ENCODE data around the gene LAYN. TPM values are rescaled to one million over a fixed set of nuclear protein-coding genes. Genes with fewer than 3 reads are reported as not detected.

Gene LAYN
- total and polyA plus RNA-seq, 2 donors (not counting 3 experiments of a cell fraction or from before 2014, with no cell fraction given) = 0.92 to 2.2 TPM

- no peak for FAIRE-seq
- TF ChIP-seq FOS (IDR thresholded peaks at IDR 0.05; ENCODE audit: borderline replicate concordance, insufficient read depth, low read length) = no peak
- no peak for TF ChIP-seq POLR2A (IDR thresholded peaks at IDR 0.05; ENCODE audit: low read depth, low read length)
- no peak for TF ChIP-seq MYC (IDR thresholded peaks at IDR 0.05; ENCODE audit: low read depth, low read length)
- no peak for TF ChIP-seq CTCF (IDR thresholded peaks at IDR 0.05; ENCODE audit: extremely low read depth in 1 of 2, insufficient read depth in 1 of 2, low read depth in 1 of 2, low read length in 2 of 2)
- TF ChIP-seq MAX (IDR thresholded peaks at IDR 0.05; ENCODE audit: insufficient read depth, insufficient read length) = no peak
- no peak for TF ChIP-seq GATA2 (IDR thresholded peaks at IDR 0.05; ENCODE audit: insufficient read depth, insufficient read length, low read depth, low read length)
- no peak for TF ChIP-seq POLR2AphosphoS5 (IDR thresholded peaks at IDR 0.05; ENCODE audit: insufficient read depth, low read depth, low read length)
- no peak for TF ChIP-seq JUN (IDR thresholded peaks at IDR 0.05; ENCODE audit: borderline replicate concordance, insufficient read depth, insufficient read length, low read depth)
- no peak for TF ChIP-seq EZH2 (IDR thresholded peaks at IDR 0.05; ENCODE audit: borderline replicate concordance, low read depth, low read length, severe bottlenecking)
- intact Hi-C loops (cut with micrococcal nuclease) = no loop called here
- Histone ChIP-seq H3K9me1 (replicated peaks; ENCODE audit: control insufficient read depth, extremely low read depth, insufficient read depth, low read length) (no peaks in the 10 kb centered on the region), H3K36me3 (ENCODE audit: control insufficient read depth in 2 of 2, extremely low read depth in 1 of 2, insufficient read depth in 2 of 2, low read length in 2 of 2) (no peaks in the 10 kb centered on the region), H3K4me3 (replicated peaks in 1 of 3; ENCODE audit: insufficient read depth in 1 of 3, low read depth in 1 of 3, low read length in 3 of 3) (no peak overlapping the region), H3K4me2 (ENCODE audit: insufficient read depth, low read length) (no peak overlapping the region), H3K79me2 (ENCODE audit: control insufficient read depth, insufficient read depth, low read length) (no peaks in the 10 kb centered on the region), H3K9ac (replicated peaks; ENCODE audit: extremely low read depth, insufficient read depth, low read length) (no peak overlapping the region), H3K4me1 (ENCODE audit: control insufficient read depth, extremely low read depth, insufficient read depth, low read length) (peaks cover 5% of the 10 kb centered on the region), H3K27ac (ENCODE audit: insufficient read depth, low read depth, low read length) (no peak overlapping the region), H3K27me3 (ENCODE audit: control insufficient read depth in 2 of 2, insufficient read depth in 2 of 2, low read length in 2 of 2) (no peaks in the 10 kb centered on the region), H2AFZ (ENCODE audit: low read depth, low read length) (no peak overlapping the region), H3K9me3 (replicated peaks; ENCODE audit: control insufficient read depth, insufficient read depth, low read length) (no peaks in the 10 kb centered on the region), H4K20me1 (replicated peaks; ENCODE audit: control insufficient read depth, extremely low read depth, insufficient read depth, low read length) (no peaks in the 10 kb centered on the region)
- no TSS peak for BruUV-seq (replicated peaks)
- dilution Hi-C loops (cut with MboI; ENCODE audit: extremely low pct_ligation_motif_present, low sequenced_read_pairs) = no loop called here
- POLR2A ChIA-PET = no interaction called here
- DNase-seq (ENCODE audit: low read depth, low spot score) = no peak
- CTCF ChIA-PET = no interaction called here
These were observed 32.1 kb downstream of the LAYN start for GRCh38 chr11:111572581-111572980.
